MM.1S (cell line): ENCODE results near the gene SLC7A6.

Source experiments
- CTCF ChIP-seq: fragments of 300-600 bp; sonication (generic); IDR thresholded peaks from 2 replicates; pipeline ENCODE4 v1.5.1; 2016; ENCODE audit warnings: antibody characterized with exemption, low read length, mixed read lengths
- EZH2 ChIP-seq: fragments of 300-600 bp; sonication (generic); optimal IDR thresholded peaks from 2 replicates; pipeline ENCODE3; 2017; ENCODE audit warnings: low read depth, mild to moderate bottlenecking, antibody characterized with exemption, low read length, mixed read lengths
- EZH2phosphoT487 ChIP-seq: fragments of 300-600 bp; sonication (generic); IDR thresholded peaks from 2 replicates; pipeline ENCODE4 v1.6.1; 2018; ENCODE audit warnings: antibody characterized with exemption, low read length

GRCh38 chr16:68237243-68238028 lies 26.9 kb upstream of the SLC7A6 start:
- TF ChIP-seq CTCF: no peak
- no peak for TF ChIP-seq EZH2
- no peak for TF ChIP-seq EZH2phosphoT487
